Measurements from ENCODE around the gene SLC39A1. TPM values are rescaled to one million over a fixed set of nuclear protein-coding genes. Genes with fewer than 3 reads are reported as not detected.
"Not testable (repeated sequence)": the region's sequence is repeated elsewhere in the genome, so short reads cannot be mapped to it uniquely, and the experiment has no call there.

Gene SLC39A1
- total RNA-seq, 1 donor from 2014 or later = 107 TPM

GRCh38 chr1:153985341-153985912 lies 22.1 kb upstream of the SLC39A1 start:
- peak overlapping the region; percentile 77 for H3K4me3 ChIP-seq (ENCODE audit: low read depth, low read length)
- TF ChIP-seq CTCF (conservative IDR thresholded peaks at IDR 0.05; ENCODE audit: low read depth, low read length) = no peak
- peak; percentile 44 for DNase-seq (ENCODE audit: low read depth)

- H3K4me3 ChIP-seq (ENCODE audit: low read depth, low read length) = peak overlapping the region; percentile 77
- TF ChIP-seq CTCF (conservative IDR thresholded peaks at IDR 0.05; ENCODE audit: low read depth, low read length) = no peak
- no peak for DNase-seq (ENCODE audit: low read depth)
These were observed 21.0 kb upstream of the SLC39A1 start for GRCh38 chr1:153984123-153984894.

GRCh38 chr1:153981735-153982134 lies 18.4 kb upstream of the SLC39A1 start:
- H3K4me3 ChIP-seq (ENCODE audit: low read depth, low read length); DNase-seq (ENCODE audit: low read depth): not testable (repeated sequence)

GRCh38 chr1:153979091-153979490 lies 15.8 kb upstream of the SLC39A1 start:
- H3K4me3 ChIP-seq (ENCODE audit: low read depth, low read length); DNase-seq (ENCODE audit: low read depth): not testable (repeated sequence)

- H3K4me3 ChIP-seq (ENCODE audit: low read depth, low read length) = peak overlapping the region; percentile 85
- DNase-seq (ENCODE audit: low read depth) = no peak
- no peak for TF ChIP-seq CTCF (conservative IDR thresholded peaks at IDR 0.05; ENCODE audit: low read depth, low read length)
These were observed 15.1 kb upstream of the SLC39A1 start for GRCh38 chr1:153978274-153978909.

GRCh38 chr1:153977250-153978240 lies 14.2 kb upstream of the SLC39A1 start, which contains the start of gene JTB:
Gene JTB (minus strand): TSS chr1:153977674. CDS start chr1:153977252, 422 bp downstream.
- no peak for DNase-seq (ENCODE audit: low read depth)
- no peak for TF ChIP-seq CTCF (conservative IDR thresholded peaks at IDR 0.05; ENCODE audit: low read depth, low read length)
- peak within 1 kb of the TSS; percentile 85 for H3K4me3 ChIP-seq (ENCODE audit: low read depth, low read length)

GRCh38 chr1:153976819-153977249 lies 13.5 kb upstream of the SLC39A1 start:
- no peak for TF ChIP-seq CTCF (conservative IDR thresholded peaks at IDR 0.05; ENCODE audit: low read depth, low read length)

More at GRCh38 chr1:153976819-153977249, 13.5 kb upstream of the SLC39A1 start:
- DNase-seq (ENCODE audit: low read depth) = no peak
- peak overlapping the region; percentile 85 for H3K4me3 ChIP-seq (ENCODE audit: low read depth, low read length)

All from epithelial cell of proximal tubule (primary cell).